Astrocyte of the hippocampus (primary cell): ENCODE measurements around the gene PCBP3.
A peak's percentile ranks its signal among the peaks of the same experiment; 100 is the strongest.

ENCODE experiments used
- DNase-seq: peaks from one replicate; pipeline ENCODE4 v3.0.0; 2011; ENCODE audit warnings: low read depth, low spot score

Gene PCBP3

GRCh38 chr21:45750936-45751335 lies 107.4 kb downstream of the PCBP3 start:
- DNase-seq, result no peak

- DNase-seq, result no peak
These were observed 109.9 kb downstream of the PCBP3 start for GRCh38 chr21:45753445-45753844.

GRCh38 chr21:45756029-45756428 lies 112.5 kb downstream of the PCBP3 start:
- no peak for DNase-seq

GRCh38 chr21:45756669-45757068 lies 113.1 kb downstream of the PCBP3 start:
- no peak for DNase-seq

- DNase-seq, result no peak
These were observed 118.2 kb downstream of the PCBP3 start for GRCh38 chr21:45761704-45762103.

GRCh38 chr21:45763074-45763473 lies 119.5 kb downstream of the PCBP3 start:
- DNase-seq, result no peak

- no peak for DNase-seq
These were observed 120.0 kb downstream of the PCBP3 start for GRCh38 chr21:45763506-45763905.

GRCh38 chr21:45764792-45765191 lies 121.3 kb downstream of the PCBP3 start:
- no peak for DNase-seq

- DNase-seq, result no peak
These were observed 121.8 kb downstream of the PCBP3 start for GRCh38 chr21:45765375-45765774.

GRCh38 chr21:45766055-45766454 lies 122.5 kb downstream of the PCBP3 start:
- DNase-seq, result no peak

- no peak for DNase-seq
These were observed 123.0 kb downstream of the PCBP3 start for GRCh38 chr21:45766501-45766900.

- DNase-seq, result peak; percentile 21
These were observed 123.8 kb downstream of the PCBP3 start for GRCh38 chr21:45767071-45768006.

- DNase-seq, result peak; percentile 50
These were observed 124.7 kb downstream of the PCBP3 start for GRCh38 chr21:45768011-45768739.

- DNase-seq, result no peak
These were observed 125.2 kb downstream of the PCBP3 start for GRCh38 chr21:45768740-45769048.

GRCh38 chr21:45769294-45769693 lies 125.8 kb downstream of the PCBP3 start:
- DNase-seq, result no peak

- DNase-seq, result no peak
These were observed 126.4 kb downstream of the PCBP3 start for GRCh38 chr21:45769896-45770295.

GRCh38 chr21:45772180-45772579 lies 128.7 kb downstream of the PCBP3 start:
- DNase-seq, result no peak

GRCh38 chr21:45774291-45774690 lies 130.8 kb downstream of the PCBP3 start:
- DNase-seq, result no peak

- no peak for DNase-seq
These were observed 133.4 kb downstream of the PCBP3 start for GRCh38 chr21:45776971-45777370.

GRCh38 chr21:45778686-45779085 lies 135.2 kb downstream of the PCBP3 start:
- no peak for DNase-seq

GRCh38 chr21:45779226-45779625 lies 135.7 kb downstream of the PCBP3 start:
- DNase-seq, result no peak

- no peak for DNase-seq
These were observed 137.1 kb downstream of the PCBP3 start for GRCh38 chr21:45780647-45781046.

- DNase-seq, result no peak
These were observed 138.2 kb downstream of the PCBP3 start for GRCh38 chr21:45781741-45782140.
